GM18909 (cell line): ENCODE data around the gene UPB1.
"Not testable (repeated sequence)": the region's sequence is repeated elsewhere in the genome, so short reads cannot be mapped to it uniquely, and the experiment has no call there.

Experiments
- ATAC-seq: cut with Tn5 transposase; IDR thresholded peaks from one replicate; pipeline ENCODE4 v1.9.1; 2021; ENCODE audit warnings: mild to moderate bottlenecking; ENCODE audit not compliant: unreplicated experiment, poor library complexity

UPB1 gene

GRCh38 chr22:24474649-24475255 is 20.4 kb upstream of the UPB1 start:
- no peak for ATAC-seq

DNA sequence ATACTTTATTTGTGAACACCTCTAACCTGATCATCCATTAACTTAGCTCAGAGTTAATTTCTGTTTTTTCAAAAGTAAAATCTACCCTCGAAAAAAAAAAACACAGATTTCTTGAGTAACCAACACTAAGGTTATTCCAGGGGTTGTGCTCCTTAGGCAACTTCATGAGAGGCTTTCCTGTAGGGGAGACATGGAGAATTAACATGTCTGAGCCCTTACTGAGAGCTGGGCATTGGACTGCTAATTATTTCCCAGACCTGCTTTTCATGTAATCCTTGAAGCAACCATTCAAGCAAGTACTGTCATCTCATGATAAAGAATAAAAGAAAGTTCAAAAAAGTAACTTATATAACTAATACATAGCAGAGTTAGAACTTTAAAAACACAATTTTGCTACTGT is 13.5 kb upstream of the UPB1 start:
- ATAC-seq = no peak

- no peak for ATAC-seq
These were observed 12.6 kb upstream of the UPB1 start for GRCh38 chr22:24482575-24482974.

- no peak for ATAC-seq
These were observed 12.1 kb upstream of the UPB1 start for GRCh38 chr22:24482998-24483397.

DNA sequence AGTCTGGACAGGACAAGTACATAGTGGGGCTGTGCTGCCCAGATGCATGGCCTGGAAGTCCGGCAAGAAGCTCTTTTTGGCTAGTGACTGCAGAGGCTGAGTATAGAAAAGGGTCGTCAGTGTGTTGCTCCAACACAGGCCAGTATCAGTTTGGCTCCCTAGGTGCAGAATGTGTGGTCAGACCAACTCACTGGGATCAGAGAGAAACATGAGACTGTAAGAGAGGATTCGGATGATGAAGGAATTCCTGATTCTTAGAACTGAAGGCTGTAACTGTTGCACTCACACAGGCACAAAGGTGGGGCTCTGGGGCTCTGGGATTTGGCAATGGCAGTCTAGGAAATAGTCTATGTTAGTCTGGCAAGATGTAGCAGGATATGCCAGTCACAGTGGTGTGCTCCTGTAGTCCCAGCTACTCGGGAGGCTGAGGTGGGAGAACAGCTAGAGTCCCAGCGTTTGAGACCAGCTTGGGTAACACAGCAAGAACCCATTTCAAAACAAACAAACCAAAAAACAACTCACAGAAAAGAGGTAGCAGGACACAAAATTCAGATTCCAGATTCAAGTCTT is 11.1 kb upstream of the UPB1 start:
- ATAC-seq = no peak

- no peak for ATAC-seq
These were observed 10.0 kb upstream of the UPB1 start for GRCh38 chr22:24485170-24485569.

- no peak for ATAC-seq
These were observed 9.5 kb upstream of the UPB1 start for GRCh38 chr22:24485608-24486007.

DNA sequence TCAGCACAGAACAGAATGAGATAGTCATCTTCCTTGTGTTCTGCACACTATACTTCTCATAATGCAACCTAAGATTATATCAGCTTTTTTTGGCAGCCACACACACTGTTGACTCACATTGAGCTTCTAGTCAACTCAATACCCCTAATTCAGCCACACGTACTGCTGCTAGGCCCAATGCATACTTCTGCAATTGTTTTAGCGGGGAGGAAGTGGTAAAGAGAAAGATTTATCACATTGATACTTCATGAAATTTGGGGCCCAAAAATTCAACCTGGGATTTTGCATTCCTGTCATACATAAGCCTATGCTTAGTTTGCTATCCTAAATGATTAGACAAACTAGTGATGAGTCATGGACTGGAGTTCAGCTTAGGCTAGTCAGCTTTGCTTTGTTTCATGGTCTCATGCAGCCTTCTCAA is 8.6 kb upstream of the UPB1 start:
- ATAC-seq = no peak

DNA sequence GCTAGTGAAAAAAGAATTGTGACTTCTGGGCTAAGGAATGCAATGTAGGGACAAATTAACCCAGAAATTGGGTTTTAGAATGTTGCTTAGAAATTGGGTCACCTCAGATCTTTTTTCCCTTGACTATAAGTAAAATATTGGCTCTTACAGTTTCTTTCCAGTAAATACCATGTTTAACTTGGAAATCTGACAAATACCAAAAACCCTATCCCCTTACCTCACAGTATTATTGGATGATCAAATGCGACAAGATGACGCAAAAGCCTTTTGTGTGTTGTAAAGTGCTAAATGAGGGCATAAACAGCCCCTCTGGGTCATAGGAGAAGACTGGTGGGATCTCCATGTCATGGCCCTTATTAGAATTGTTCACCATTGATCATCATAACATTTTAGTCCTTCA is 6.1 kb upstream of the UPB1 start:
- ATAC-seq = no peak

DNA sequence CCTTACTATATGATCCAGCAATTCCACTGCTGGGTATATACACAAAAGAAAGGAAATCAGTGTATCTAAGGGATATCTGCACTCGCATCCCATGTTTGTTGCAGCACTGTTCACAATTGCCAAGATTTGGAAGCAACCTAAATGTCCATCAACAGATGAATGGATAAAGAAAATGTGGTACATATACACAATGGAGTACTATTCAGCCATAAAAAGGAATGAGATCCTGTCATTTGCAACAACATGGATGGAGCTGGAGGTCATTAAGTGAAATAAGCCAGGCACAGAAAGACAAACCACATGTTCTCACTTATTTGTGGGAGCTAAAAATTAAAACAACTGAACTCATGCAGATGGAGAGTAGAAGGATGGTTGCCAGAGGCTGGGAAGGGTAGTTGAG is 5.7 kb upstream of the UPB1 start:
- not testable (repeated sequence) for ATAC-seq

GRCh38 chr22:24492391-24492790 is 2.7 kb upstream of the UPB1 start:
- ATAC-seq = no peak

DNA sequence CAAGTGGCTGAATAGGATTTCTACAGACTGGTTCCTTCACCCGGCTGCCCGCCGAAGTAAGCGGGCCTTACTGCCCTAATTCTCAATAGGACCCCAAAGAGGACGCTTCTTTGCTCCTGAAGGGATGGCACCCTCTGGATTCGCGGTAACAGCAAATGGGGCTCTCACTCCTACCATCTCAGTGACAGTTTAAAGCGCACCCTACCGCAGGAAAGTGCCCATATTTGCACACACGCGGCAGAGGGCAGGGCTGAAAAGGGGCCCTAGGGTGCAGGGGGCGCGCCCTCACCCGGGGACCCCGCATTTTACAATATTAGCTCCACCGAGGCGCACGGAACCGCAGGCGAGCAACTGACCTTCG is 985 bp upstream of the UPB1 start:
- ATAC-seq = no peak

GRCh38 chr22:24495365-24495675 is 188 bp downstream of the UPB1 start:
- ATAC-seq = no peak

GRCh38 chr22:24496234-24496633 is 1.1 kb downstream of the UPB1 start:
- no peak for ATAC-seq

DNA sequence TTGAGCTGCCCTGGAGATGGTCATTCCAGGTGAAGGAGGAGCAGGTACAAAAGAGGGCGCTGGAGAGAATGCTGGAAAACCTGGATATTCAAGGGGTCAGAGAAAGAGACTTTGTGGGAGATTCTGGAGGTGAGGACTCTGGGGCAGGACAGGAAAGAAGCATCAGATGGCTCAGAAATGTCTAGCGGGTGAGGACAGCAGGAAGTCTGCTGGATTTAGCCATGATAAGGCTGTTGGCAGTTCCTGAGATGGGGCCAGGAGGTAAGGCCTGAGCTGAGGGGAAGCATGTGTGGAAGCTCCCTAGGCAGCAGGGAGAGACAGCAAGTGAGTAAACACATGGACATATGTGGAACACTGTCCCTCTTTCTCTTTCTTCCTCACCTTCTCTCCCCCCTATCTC is 1.5 kb downstream of the UPB1 start:
- ATAC-seq = no peak

DNA sequence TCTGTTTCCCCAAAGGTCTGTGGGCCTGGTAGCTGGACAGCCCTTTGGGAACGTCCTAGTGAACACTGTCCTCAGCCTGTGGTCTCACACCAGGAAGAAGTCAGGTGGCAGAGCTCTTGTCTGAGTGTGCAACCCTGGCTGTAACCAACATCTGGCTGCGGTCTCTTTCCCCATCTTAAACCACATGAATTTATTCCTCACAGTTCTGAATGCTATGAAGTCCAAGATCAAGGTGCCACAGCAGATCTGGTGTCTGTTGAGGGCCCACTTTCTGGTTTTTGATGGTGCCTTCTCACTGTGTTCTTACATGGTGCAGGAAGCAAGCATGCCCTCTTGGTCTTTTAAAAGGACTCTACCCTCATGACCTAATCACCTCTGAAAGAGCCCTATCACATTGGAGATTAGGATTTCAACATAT is 2.7 kb downstream of the UPB1 start:
- no peak for ATAC-seq

- no peak for ATAC-seq
These were observed 3.7 kb downstream of the UPB1 start for GRCh38 chr22:24498824-24499223.

GRCh38 chr22:24499706-24500276 is 4.7 kb downstream of the UPB1 start:
- no peak for ATAC-seq

DNA sequence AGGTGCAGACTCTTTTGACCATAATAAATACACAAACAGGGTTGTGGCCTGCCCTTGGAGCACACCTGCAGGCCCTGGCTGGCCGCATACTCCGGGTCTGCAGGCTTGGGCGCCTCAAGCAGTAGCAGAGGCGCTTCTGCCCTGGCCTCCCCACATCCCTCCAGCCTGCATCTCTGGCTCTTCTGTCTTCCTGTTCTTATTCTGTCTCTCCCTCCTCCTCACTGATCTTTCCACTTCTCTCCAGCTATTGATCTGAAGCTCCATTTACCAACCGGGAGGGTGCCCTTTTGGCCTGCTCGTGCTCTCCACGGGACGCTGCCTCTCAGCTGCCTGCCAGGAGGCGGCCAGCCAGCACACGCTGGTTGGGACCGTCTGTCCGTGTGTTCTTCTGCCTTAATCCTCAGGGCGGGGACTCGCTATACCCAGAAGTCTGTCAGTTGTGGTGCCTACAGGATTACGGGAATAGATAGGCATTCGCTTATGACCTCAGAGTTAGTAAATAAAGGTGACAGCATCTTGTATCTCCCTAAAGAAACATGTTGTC is 5.2 kb downstream of the UPB1 start:
- ATAC-seq = no peak

DNA sequence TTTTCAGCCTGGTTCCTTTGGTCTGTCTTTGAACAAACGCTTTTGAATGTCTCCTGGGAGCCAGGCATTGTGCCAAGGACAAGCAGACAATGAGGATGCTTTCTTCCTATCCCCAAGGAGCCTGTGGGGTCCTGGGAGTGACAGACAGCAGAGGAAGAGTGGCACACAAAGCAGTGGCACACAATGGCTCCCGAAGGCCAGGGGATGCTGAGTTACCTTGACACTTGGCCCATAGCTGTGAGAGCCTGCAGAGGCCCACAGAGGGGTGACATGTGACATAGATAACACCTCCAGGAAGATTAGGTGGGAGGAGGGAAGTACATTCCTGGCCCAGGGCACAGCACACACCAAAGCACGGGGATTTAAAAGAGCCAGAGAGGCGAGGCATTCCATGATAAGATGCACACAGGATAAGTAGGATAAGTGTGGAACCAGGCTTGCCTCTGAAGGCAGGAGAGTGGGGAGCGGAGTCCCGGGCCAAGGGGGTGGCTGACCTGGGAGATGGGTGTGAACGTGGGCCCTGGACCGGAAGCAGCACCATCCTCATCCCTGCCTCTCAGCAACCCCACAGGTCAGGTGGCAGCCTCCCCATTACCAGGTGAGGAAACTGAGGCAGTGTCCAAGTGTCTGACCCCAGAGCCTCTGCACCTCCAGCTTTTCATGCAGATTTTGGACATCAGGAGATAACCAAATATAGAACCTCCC is 6.3 kb downstream of the UPB1 start:
- no peak for ATAC-seq

DNA sequence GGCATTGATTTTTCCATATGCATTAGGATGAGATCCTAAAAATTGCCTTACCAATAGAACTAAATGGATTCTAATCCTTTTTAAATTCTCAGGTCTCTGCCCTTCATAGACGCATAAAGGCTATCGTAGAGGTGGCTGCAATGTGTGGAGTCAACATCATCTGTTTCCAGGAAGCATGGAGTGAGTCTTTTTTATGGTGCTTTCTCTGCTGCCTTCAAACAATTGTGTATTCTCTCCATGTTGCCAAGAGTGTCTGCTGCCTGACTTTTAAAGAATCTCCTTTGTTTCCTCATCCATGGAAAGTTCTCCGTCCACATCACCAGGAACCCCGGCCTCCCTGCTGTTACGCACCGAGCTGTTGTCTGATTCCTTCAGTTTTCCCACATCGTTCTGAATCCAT is 6.9 kb downstream of the UPB1 start:
- ATAC-seq = no peak

GRCh38 chr22:24502541-24502940 is 7.4 kb downstream of the UPB1 start:
- ATAC-seq = no peak
